SK-N-SH treated with all-trans-retinoic acid at 6 μM for 48 hours (cell line): ENCODE measurements around the gene FAM234B.

Experiments
- ARNTL ChIP-seq: fragments of 450-650 bp; formaldehyde crosslinking; IDR thresholded peaks from 2 replicates; pipeline ENCODE4 v1.5.0; 2020; ENCODE audit warnings: low read depth, mild to moderate bottlenecking, moderate library complexity, borderline replicate concordance
- CSDC2 ChIP-seq: fragments of 250-450 bp; sonication (Bioruptor Pico); IDR thresholded peaks from 2 replicates; pipeline ENCODE4 v1.5.0; 2020; ENCODE audit warnings: mild to moderate bottlenecking, moderate library complexity
- ISL1 ChIP-seq: fragments of 250-450 bp; sonication (Bioruptor Pico); IDR thresholded peaks from 2 replicates; pipeline ENCODE4 v2.1.2; 2022; ENCODE audit warnings: mild to moderate bottlenecking, moderate library complexity
- PATZ1 ChIP-seq: fragments of 250-450 bp; sonication (Bioruptor Pico); IDR thresholded peaks from 2 replicates; pipeline ENCODE4 v1.8.0; 2020; ENCODE audit warnings: mild to moderate bottlenecking, moderate library complexity, borderline replicate concordance
- PPARA ChIP-seq: fragments of 250-450 bp; sonication (Bioruptor Pico); IDR thresholded peaks from 2 replicates; pipeline ENCODE4 v1.5.0; 2020; ENCODE audit warnings: mild to moderate bottlenecking, borderline replicate concordance
- RARB ChIP-seq: fragments of 250-450 bp; sonication (Bioruptor Pico); IDR thresholded peaks from 2 replicates; pipeline ENCODE4 v1.8.0; 2021; ENCODE audit warnings: mild to moderate bottlenecking, moderate library complexity
- TCF4 ChIP-seq: fragments of 250-450 bp; sonication (Bioruptor Pico); IDR thresholded peaks from 2 replicates; pipeline ENCODE4 v1.8.0; 2021; ENCODE audit warnings: mild to moderate bottlenecking, moderate library complexity, borderline replicate concordance
- TOX ChIP-seq: fragments of 250-450 bp; sonication (Bioruptor Pico); IDR thresholded peaks from 2 replicates; pipeline ENCODE4 v1.8.0; 2021; ENCODE audit warnings: mild to moderate bottlenecking, moderate library complexity, borderline replicate concordance
- TSHZ2 ChIP-seq: fragments of 250-450 bp; sonication (Bioruptor Pico); IDR thresholded peaks from 2 replicates; pipeline ENCODE4 v1.5.0; 2020; ENCODE audit warnings: mild to moderate bottlenecking, moderate library complexity
- ZFP3 ChIP-seq: fragments of 250-450 bp; sonication (Bioruptor Pico); IDR thresholded peaks from 2 replicates; pipeline ENCODE4 v1.5.0; 2020; ENCODE audit warnings: mild to moderate bottlenecking, moderate library complexity
- ZNF565 ChIP-seq: fragments of 450-650 bp; formaldehyde crosslinking; conservative IDR thresholded peaks from 2 replicates; pipeline ENCODE4 v1.5.0; 2020; ENCODE audit warnings: low read depth, mild to moderate bottlenecking, moderate library complexity
- ZNF70 ChIP-seq: fragments of 450-650 bp; formaldehyde crosslinking; IDR thresholded peaks from 2 replicates; pipeline ENCODE4 v1.5.0; 2020; ENCODE audit warnings: mild to moderate bottlenecking, moderate library complexity

- TF ChIP-seq RARB (CRISPR knock-in tag) (no peak), ZNF565 (CRISPR knock-in tag) (no peak), PATZ1 (no peak), ISL1 (CRISPR knock-in tag) (no peak), ZFP3 (CRISPR knock-in tag) (no peak), ZNF70 (CRISPR knock-in tag) (no peak), PPARA (CRISPR knock-in tag) (no peak), CSDC2 (CRISPR knock-in tag) (no peak), TCF4 (no peak), TOX (CRISPR knock-in tag) (no peak), ARNTL (CRISPR knock-in tag) (no peak), TSHZ2 (CRISPR knock-in tag) (no peak)
Observed at GRCh38 chr12:13024531-13024916, 19.7 kb upstream of the FAM234B start.
